WTC11 (cell line): ENCODE results near the gene MRO. TPM values are rescaled to one million over a fixed set of nuclear protein-coding genes. Genes with fewer than 3 reads are reported as not detected.

Experiments used
- ATF1 ChIP-seq: sonication (generic); formaldehyde crosslinking; IDR thresholded peaks from 2 replicates; pipeline ENCODE4 v1.8.1; 2023; ENCODE audit warnings: mild to moderate bottlenecking, moderate library complexity, missing genetic modification reagents
- ESRRA ChIP-seq: sonication (generic); formaldehyde crosslinking; IDR thresholded peaks from 2 replicates; pipeline ENCODE4 v1.8.1; 2022; ENCODE audit warnings: mild to moderate bottlenecking, missing genetic modification reagents, borderline replicate concordance
- FOXP1 ChIP-seq: sonication (generic); formaldehyde crosslinking; IDR thresholded peaks from 2 replicates; pipeline ENCODE4 v1.8.0; 2022; ENCODE audit warnings: missing genetic modification reagents, mild to moderate bottlenecking, moderate library complexity, borderline replicate concordance
- GRHL2 ChIP-seq: fragments of 250-450 bp; sonication (Bioruptor Pico); IDR thresholded peaks from 2 replicates; pipeline ENCODE4 v1.8.0; 2022; ENCODE audit warnings: mild to moderate bottlenecking, moderate library complexity; ENCODE audit not compliant: insufficient replicate concordance, severe bottlenecking
- IRF2 ChIP-seq: sonication (generic); formaldehyde crosslinking; IDR thresholded peaks from 2 replicates; pipeline ENCODE4 v1.8.0; 2022; ENCODE audit warnings: low read depth, missing genetic modification reagents, borderline replicate concordance
- JUN ChIP-seq: sonication (generic); formaldehyde crosslinking; IDR thresholded peaks from 2 replicates; pipeline ENCODE4 v1.8.0; 2023; ENCODE audit warnings: mild to moderate bottlenecking, missing genetic modification reagents
- MXD4 ChIP-seq: fragments of 250-450 bp; sonication (Bioruptor Pico); IDR thresholded peaks from 2 replicates; pipeline ENCODE4 v1.8.0; 2021; ENCODE audit warnings: mild to moderate bottlenecking, moderate library complexity, borderline replicate concordance
- NFE2L1 ChIP-seq: sonication (generic); formaldehyde crosslinking; IDR thresholded peaks from 2 replicates; pipeline ENCODE4 v1.8.1; 2023; ENCODE audit warnings: missing genetic modification reagents
- PRRX2 ChIP-seq: fragments of 250-450 bp; sonication (Bioruptor Pico); IDR thresholded peaks from 2 replicates; pipeline ENCODE4 v1.8.0; 2021; ENCODE audit warnings: mild to moderate bottlenecking
- RORB ChIP-seq: fragments of 250-450 bp; sonication (Bioruptor Pico); IDR thresholded peaks from 2 replicates; pipeline ENCODE4 v1.9.0; 2021; ENCODE audit warnings: mild to moderate bottlenecking
- SMAD3 ChIP-seq: sonication (generic); formaldehyde crosslinking; IDR thresholded peaks from 2 replicates; pipeline ENCODE4 v1.8.0; 2022; ENCODE audit warnings: missing genetic modification reagents, mild to moderate bottlenecking, borderline replicate concordance
- SMAD4 ChIP-seq: sonication (generic); formaldehyde crosslinking; IDR thresholded peaks from 2 replicates; pipeline ENCODE4 v1.8.0; 2022; ENCODE audit warnings: mild to moderate bottlenecking, missing genetic modification reagents
- TEAD4 ChIP-seq: sonication (generic); formaldehyde crosslinking; IDR thresholded peaks from 2 replicates; pipeline ENCODE4 v1.8.0; 2022; ENCODE audit warnings: mild to moderate bottlenecking, missing genetic modification reagents
- ZBTB21 ChIP-seq: sonication (generic); formaldehyde crosslinking; IDR thresholded peaks from 2 replicates; pipeline ENCODE4 v1.8.1; 2023; ENCODE audit warnings: mild to moderate bottlenecking, missing genetic modification reagents, borderline replicate concordance
- ZNF219 ChIP-seq: sonication (generic); formaldehyde crosslinking; IDR thresholded peaks from 2 replicates; pipeline ENCODE4 v1.8.0; 2023; ENCODE audit warnings: missing genetic modification reagents, mild to moderate bottlenecking, borderline replicate concordance
- ZNF416 ChIP-seq: fragments of 250-450 bp; sonication (Bioruptor Pico); IDR thresholded peaks from 2 replicates; pipeline ENCODE4 v1.9.0; 2021; ENCODE audit warnings: mild to moderate bottlenecking, inconsistent platforms
- total RNA-seq: library from RNA; stranded (reverse); gene quantifications from 3 replicates; pipeline ENCODE4 v1.2.3, GENCODE V29; 2021
- TF ChIP-seq, protein P1 (sequence below): sonication (generic); formaldehyde crosslinking; IDR thresholded peaks from 2 replicates; pipeline ENCODE4 v1.8.0; 2023; ENCODE audit warnings: missing genetic modification reagents
- TF ChIP-seq, protein P2 (sequence below): sonication (generic); formaldehyde crosslinking; IDR thresholded peaks from 2 replicates; pipeline ENCODE4 v1.8.1; 2023; ENCODE audit warnings: mild to moderate bottlenecking, missing genetic modification reagents, borderline replicate concordance
- TF ChIP-seq, protein P3 (sequence below): sonication (generic); formaldehyde crosslinking; IDR thresholded peaks from 2 replicates; pipeline ENCODE4 v1.8.1; 2022; ENCODE audit warnings: missing genetic modification reagents, borderline replicate concordance
- TF ChIP-seq, protein P4 (sequence below): fragments of 250-450 bp; sonication (Bioruptor Pico); IDR thresholded peaks from 2 replicates; pipeline ENCODE4 v1.8.0; 2021; ENCODE audit warnings: mild to moderate bottlenecking
- TF ChIP-seq, protein P5 (sequence below): sonication (generic); formaldehyde crosslinking; IDR thresholded peaks from 2 replicates; pipeline ENCODE4 v1.8.0; 2022; ENCODE audit warnings: missing genetic modification reagents
- TF ChIP-seq, protein P6 (sequence below): fragments of 250-450 bp; sonication (Bioruptor Pico); IDR thresholded peaks from 2 replicates; pipeline ENCODE4 v1.9.0; 2021; ENCODE audit warnings: mild to moderate bottlenecking, borderline replicate concordance
- TF ChIP-seq, protein P7 (sequence below): sonication (generic); formaldehyde crosslinking; IDR thresholded peaks from 2 replicates; pipeline ENCODE4 v1.8.0; 2022; ENCODE audit warnings: mild to moderate bottlenecking, missing genetic modification reagents

MRO gene
- total RNA-seq, 1 experiment from 2014 or later: 2.1 TPM

DNA sequence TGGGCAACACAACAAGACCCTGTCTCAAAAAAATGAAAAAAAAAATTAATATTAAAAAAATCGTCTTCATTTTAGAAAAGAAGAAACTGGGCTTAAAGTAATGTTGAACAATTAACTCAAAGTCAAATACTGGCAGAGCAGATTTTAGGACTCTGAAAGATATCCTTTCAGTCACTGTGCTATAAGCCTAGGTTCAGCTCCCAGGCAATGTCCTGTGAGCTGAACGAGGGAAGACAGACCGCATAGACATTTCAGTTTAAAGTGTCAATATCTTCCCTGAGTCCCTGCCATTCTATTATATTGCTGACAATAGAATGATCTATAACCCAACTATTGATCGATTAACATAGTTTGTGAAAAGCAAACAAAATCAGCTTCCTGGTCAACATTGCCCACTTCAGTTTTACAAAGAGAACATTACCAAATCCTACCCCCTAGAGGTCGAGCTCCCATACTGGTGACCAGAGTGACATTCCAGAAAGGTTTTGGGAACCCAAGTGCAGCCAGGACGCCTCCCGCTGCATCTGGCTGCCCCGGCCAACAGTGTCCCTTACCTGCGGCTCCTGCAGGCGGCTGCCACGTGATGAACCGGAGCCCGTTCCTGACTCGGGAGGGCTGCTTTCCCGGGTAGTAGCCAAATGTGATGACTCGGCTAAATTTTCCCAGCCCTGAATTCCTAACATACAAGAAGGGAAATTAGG lies 639 bp downstream of the MRO start (continued):
- no peak for TF ChIP-seq JUN (CRISPR knock-in tag)
- no peak for TF ChIP-seq ZNF416 (CRISPR knock-in tag)
- no peak for TF ChIP-seq ESRRA (CRISPR knock-in tag)
- TF ChIP-seq, protein P1, sequence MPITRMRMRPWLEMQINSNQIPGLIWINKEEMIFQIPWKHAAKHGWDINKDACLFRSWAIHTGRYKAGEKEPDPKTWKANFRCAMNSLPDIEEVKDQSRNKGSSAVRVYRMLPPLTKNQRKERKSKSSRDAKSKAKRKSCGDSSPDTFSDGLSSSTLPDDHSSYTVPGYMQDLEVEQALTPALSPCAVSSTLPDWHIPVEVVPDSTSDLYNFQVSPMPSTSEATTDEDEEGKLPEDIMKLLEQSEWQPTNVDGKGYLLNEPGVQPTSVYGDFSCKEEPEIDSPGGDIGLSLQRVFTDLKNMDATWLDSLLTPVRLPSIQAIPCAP (CRISPR knock-in tag): no peak
- no peak for TF ChIP-seq ZNF219 (CRISPR knock-in tag)
- TF ChIP-seq IRF2 (CRISPR knock-in tag): no peak
- TF ChIP-seq, protein P2, sequence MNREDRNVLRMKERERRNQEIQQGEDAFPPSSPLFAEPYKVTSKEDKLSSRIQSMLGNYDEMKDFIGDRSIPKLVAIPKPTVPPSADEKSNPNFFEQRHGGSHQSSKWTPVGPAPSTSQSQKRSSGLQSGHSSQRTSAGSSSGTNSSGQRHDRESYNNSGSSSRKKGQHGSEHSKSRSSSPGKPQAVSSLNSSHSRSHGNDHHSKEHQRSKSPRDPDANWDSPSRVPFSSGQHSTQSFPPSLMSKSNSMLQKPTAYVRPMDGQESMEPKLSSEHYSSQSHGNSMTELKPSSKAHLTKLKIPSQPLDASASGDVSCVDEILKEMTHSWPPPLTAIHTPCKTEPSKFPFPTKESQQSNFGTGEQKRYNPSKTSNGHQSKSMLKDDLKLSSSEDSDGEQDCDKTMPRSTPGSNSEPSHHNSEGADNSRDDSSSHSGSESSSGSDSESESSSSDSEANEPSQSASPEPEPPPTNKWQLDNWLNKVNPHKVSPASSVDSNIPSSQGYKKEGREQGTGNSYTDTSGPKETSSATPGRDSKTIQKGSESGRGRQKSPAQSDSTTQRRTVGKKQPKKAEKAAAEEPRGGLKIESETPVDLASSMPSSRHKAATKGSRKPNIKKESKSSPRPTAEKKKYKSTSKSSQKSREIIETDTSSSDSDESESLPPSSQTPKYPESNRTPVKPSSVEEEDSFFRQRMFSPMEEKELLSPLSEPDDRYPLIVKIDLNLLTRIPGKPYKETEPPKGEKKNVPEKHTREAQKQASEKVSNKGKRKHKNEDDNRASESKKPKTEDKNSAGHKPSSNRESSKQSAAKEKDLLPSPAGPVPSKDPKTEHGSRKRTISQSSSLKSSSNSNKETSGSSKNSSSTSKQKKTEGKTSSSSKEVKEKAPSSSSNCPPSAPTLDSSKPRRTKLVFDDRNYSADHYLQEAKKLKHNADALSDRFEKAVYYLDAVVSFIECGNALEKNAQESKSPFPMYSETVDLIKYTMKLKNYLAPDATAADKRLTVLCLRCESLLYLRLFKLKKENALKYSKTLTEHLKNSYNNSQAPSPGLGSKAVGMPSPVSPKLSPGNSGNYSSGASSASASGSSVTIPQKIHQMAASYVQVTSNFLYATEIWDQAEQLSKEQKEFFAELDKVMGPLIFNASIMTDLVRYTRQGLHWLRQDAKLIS (CRISPR knock-in tag): no peak
- TF ChIP-seq, protein P3, sequence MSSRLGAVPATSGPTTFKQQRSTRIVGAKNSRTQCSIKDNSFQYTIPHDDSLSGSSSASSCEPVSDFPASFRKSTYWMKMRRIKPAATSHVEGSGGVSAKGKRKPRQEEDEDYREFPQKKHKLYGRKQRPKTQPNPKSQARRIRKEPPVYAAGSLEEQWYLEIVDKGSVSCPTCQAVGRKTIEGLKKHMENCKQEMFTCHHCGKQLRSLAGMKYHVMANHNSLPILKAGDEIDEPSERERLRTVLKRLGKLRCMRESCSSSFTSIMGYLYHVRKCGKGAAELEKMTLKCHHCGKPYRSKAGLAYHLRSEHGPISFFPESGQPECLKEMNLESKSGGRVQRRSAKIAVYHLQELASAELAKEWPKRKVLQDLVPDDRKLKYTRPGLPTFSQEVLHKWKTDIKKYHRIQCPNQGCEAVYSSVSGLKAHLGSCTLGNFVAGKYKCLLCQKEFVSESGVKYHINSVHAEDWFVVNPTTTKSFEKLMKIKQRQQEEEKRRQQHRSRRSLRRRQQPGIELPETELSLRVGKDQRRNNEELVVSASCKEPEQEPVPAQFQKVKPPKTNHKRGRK (CRISPR knock-in tag): no peak
- TF ChIP-seq TEAD4 (CRISPR knock-in tag): no peak
- TF ChIP-seq, protein P4, sequence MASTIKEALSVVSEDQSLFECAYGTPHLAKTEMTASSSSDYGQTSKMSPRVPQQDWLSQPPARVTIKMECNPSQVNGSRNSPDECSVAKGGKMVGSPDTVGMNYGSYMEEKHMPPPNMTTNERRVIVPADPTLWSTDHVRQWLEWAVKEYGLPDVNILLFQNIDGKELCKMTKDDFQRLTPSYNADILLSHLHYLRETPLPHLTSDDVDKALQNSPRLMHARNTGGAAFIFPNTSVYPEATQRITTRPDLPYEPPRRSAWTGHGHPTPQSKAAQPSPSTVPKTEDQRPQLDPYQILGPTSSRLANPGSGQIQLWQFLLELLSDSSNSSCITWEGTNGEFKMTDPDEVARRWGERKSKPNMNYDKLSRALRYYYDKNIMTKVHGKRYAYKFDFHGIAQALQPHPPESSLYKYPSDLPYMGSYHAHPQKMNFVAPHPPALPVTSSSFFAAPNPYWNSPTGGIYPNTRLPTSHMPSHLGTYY (CRISPR knock-in tag): no peak
- no peak for TF ChIP-seq MXD4 (CRISPR knock-in tag)
- TF ChIP-seq, protein P5, sequence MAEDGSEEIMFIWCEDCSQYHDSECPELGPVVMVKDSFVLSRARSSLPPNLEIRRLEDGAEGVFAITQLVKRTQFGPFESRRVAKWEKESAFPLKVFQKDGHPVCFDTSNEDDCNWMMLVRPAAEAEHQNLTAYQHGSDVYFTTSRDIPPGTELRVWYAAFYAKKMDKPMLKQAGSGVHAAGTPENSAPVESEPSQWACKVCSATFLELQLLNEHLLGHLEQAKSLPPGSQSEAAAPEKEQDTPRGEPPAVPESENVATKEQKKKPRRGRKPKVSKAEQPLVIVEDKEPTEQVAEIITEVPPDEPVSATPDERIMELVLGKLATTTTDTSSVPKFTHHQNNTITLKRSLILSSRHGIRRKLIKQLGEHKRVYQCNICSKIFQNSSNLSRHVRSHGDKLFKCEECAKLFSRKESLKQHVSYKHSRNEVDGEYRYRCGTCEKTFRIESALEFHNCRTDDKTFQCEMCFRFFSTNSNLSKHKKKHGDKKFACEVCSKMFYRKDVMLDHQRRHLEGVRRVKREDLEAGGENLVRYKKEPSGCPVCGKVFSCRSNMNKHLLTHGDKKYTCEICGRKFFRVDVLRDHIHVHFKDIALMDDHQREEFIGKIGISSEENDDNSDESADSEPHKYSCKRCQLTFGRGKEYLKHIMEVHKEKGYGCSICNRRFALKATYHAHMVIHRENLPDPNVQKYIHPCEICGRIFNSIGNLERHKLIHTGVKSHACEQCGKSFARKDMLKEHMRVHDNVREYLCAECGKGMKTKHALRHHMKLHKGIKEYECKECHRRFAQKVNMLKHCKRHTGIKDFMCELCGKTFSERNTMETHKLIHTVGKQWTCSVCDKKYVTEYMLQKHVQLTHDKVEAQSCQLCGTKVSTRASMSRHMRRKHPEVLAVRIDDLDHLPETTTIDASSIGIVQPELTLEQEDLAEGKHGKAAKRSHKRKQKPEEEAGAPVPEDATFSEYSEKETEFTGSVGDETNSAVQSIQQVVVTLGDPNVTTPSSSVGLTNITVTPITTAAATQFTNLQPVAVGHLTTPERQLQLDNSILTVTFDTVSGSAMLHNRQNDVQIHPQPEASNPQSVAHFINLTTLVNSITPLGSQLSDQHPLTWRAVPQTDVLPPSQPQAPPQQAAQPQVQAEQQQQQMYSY (CRISPR knock-in tag): no peak
- no peak for TF ChIP-seq PRRX2 (CRISPR knock-in tag)
- TF ChIP-seq RORB (CRISPR knock-in tag): no peak
- no peak for TF ChIP-seq GRHL2
- no peak for TF ChIP-seq FOXP1 (CRISPR knock-in tag)
- no peak for TF ChIP-seq ATF1 (CRISPR knock-in tag)
- TF ChIP-seq, protein P6, sequence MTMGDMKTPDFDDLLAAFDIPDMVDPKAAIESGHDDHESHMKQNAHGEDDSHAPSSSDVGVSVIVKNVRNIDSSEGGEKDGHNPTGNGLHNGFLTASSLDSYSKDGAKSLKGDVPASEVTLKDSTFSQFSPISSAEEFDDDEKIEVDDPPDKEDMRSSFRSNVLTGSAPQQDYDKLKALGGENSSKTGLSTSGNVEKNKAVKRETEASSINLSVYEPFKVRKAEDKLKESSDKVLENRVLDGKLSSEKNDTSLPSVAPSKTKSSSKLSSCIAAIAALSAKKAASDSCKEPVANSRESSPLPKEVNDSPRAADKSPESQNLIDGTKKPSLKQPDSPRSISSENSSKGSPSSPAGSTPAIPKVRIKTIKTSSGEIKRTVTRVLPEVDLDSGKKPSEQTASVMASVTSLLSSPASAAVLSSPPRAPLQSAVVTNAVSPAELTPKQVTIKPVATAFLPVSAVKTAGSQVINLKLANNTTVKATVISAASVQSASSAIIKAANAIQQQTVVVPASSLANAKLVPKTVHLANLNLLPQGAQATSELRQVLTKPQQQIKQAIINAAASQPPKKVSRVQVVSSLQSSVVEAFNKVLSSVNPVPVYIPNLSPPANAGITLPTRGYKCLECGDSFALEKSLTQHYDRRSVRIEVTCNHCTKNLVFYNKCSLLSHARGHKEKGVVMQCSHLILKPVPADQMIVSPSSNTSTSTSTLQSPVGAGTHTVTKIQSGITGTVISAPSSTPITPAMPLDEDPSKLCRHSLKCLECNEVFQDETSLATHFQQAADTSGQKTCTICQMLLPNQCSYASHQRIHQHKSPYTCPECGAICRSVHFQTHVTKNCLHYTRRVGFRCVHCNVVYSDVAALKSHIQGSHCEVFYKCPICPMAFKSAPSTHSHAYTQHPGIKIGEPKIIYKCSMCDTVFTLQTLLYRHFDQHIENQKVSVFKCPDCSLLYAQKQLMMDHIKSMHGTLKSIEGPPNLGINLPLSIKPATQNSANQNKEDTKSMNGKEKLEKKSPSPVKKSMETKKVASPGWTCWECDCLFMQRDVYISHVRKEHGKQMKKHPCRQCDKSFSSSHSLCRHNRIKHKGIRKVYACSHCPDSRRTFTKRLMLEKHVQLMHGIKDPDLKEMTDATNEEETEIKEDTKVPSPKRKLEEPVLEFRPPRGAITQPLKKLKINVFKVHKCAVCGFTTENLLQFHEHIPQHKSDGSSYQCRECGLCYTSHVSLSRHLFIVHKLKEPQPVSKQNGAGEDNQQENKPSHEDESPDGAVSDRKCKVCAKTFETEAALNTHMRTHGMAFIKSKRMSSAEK (CRISPR knock-in tag): no peak
- TF ChIP-seq SMAD3 (CRISPR knock-in tag): no peak
- TF ChIP-seq, protein P7, sequence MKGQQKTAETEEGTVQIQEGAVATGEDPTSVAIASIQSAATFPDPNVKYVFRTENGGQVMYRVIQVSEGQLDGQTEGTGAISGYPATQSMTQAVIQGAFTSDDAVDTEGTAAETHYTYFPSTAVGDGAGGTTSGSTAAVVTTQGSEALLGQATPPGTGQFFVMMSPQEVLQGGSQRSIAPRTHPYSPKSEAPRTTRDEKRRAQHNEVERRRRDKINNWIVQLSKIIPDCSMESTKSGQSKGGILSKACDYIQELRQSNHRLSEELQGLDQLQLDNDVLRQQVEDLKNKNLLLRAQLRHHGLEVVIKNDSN (CRISPR knock-in tag): peak; percentile 86
- no peak for TF ChIP-seq NFE2L1 (CRISPR knock-in tag)
- TF ChIP-seq ZBTB21 (CRISPR knock-in tag): no peak
- TF ChIP-seq SMAD4 (CRISPR knock-in tag): no peak
